Progenitor cell of endocrine pancreas (in vitro differentiated cells): ENCODE measurements around the gene SLC13A4. TPM values are rescaled to one million over a fixed set of nuclear protein-coding genes. Genes with fewer than 3 reads are reported as not detected.

Experiments used
- DNase-seq: peaks from one replicate; pipeline ENCODE4 v3.0.0; 2021; ENCODE audit warnings: low spot score; ENCODE audit not compliant: unreplicated experiment
- H3K27ac Mint-ChIP-seq: 2 replicates; pipeline ENCODE4 v1.8.0; 2021; ENCODE audit warnings: mild to moderate bottlenecking, moderate library complexity, mixed read lengths
- H3K27me3 Mint-ChIP-seq: 2 replicates; pipeline ENCODE4 v1.8.0; 2021; ENCODE audit warnings: mixed read lengths
- H3K36me3 Mint-ChIP-seq: 2 replicates; pipeline ENCODE4 v1.8.0; 2022; ENCODE audit warnings: mixed read lengths; ENCODE audit not compliant: insufficient read depth
- H3K4me1 Mint-ChIP-seq: 2 replicates; pipeline ENCODE4 v1.8.0; 2021; ENCODE audit warnings: low read depth, mixed read lengths
- H3K4me3 Mint-ChIP-seq: 2 replicates; pipeline ENCODE4 v1.8.0; 2021; ENCODE audit warnings: low read depth, mild to moderate bottlenecking, moderate library complexity, mixed read lengths
- H3K9me3 Mint-ChIP-seq: 2 replicates; pipeline ENCODE4 v1.8.0; 2021; ENCODE audit warnings: low read depth, mixed read lengths
- total RNA-seq: library from RNA; stranded (reverse); gene quantifications from 2 replicates; pipeline ENCODE4 v1.2.1, GENCODE V29; 2021
- TF ChIP-seq, protein P1 (sequence below): fragments of 200-600 bp; sonication (generic); IDR thresholded peaks from one replicate; pipeline ENCODE4 v1.5.0; 2021; ENCODE audit warnings: antibody characterized with exemption, mild to moderate bottlenecking; ENCODE audit not compliant: unreplicated experiment

SLC13A4 gene
- total RNA-seq, 1 donor from 2014 or later: 0.22 TPM

DNA sequence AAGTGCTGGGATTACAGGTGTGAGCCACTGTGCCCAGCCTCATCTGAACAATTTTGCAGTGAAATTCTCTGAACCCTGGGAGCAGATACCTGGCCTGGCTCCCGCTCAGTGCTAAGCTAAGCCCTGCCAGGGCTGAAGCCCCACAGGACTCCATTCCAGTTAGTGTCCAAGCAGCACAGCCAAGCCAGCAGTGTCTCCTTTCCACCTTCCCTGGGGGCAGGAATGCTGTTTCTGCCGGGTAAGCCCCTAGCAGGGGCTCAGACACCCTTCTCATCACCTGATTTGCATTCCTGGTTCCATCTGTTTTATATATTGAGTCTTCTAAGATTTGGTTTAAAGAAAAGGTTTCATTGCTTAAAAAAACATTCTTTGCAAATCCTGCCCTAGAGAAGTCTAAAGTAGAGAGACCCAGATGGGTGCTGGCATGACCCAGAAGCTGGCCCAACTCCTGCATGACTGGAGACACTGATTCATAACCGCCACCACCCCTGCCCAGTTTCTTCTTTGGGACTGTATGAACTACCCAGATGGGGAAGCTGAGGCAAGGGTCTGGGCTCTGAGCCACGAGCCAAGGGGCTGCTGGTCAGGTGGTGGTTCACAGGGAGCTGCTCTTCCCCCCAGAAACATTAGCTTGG lies 14.0 kb downstream of the SLC13A4 start:
- H3K27me3 Mint-ChIP-seq: peaks cover 3% of the 10 kb centered on the region
- H3K4me1 Mint-ChIP-seq: peaks cover under 1% of the 10 kb centered on the region
- H3K9me3 Mint-ChIP-seq: no peaks in the 10 kb centered on the region
- H3K27ac Mint-ChIP-seq: no peak overlapping the region
- H3K4me3 Mint-ChIP-seq: no peak overlapping the region
- no peak for DNase-seq
- TF ChIP-seq, protein P1, sequence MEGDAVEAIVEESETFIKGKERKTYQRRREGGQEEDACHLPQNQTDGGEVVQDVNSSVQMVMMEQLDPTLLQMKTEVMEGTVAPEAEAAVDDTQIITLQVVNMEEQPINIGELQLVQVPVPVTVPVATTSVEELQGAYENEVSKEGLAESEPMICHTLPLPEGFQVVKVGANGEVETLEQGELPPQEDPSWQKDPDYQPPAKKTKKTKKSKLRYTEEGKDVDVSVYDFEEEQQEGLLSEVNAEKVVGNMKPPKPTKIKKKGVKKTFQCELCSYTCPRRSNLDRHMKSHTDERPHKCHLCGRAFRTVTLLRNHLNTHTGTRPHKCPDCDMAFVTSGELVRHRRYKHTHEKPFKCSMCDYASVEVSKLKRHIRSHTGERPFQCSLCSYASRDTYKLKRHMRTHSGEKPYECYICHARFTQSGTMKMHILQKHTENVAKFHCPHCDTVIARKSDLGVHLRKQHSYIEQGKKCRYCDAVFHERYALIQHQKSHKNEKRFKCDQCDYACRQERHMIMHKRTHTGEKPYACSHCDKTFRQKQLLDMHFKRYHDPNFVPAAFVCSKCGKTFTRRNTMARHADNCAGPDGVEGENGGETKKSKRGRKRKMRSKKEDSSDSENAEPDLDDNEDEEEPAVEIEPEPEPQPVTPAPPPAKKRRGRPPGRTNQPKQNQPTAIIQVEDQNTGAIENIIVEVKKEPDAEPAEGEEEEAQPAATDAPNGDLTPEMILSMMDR: no peak
- no peaks in the 10 kb centered on the region for H3K36me3 Mint-ChIP-seq

DNA sequence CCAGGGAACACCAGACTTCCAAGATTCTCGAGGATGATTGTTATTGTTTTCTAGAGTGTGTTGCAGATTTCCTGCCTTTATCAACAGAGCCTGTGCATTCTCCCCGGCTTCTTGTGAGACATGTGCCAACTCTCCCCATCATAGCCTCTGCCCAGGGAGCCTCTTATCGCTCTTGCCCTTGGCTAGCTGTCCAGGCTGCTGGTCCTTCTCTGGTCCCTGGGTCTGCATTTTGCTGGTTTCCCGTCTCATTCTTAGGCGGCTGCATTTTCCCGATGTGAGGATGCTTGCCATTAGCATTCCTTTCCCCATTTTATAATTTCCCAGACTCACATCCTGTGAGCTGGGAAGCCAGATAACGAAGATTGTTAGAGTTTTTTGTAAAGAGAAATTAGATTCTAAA lies 15.2 kb downstream of the SLC13A4 start:
- H3K36me3 Mint-ChIP-seq: no peaks in the 10 kb centered on the region
- H3K27ac Mint-ChIP-seq: no peak overlapping the region
- DNase-seq: no peak
- H3K27me3 Mint-ChIP-seq: peaks cover 3% of the 10 kb centered on the region
- H3K9me3 Mint-ChIP-seq: no peaks in the 10 kb centered on the region
- no peak overlapping the region for H3K4me3 Mint-ChIP-seq
- no peaks in the 10 kb centered on the region for H3K4me1 Mint-ChIP-seq
- TF ChIP-seq, protein P1: no peak

GRCh38 chr7:135712182-135712782 lies 15.7 kb downstream of the SLC13A4 start:
- Mint-ChIP-seq H3K4me3 (no peak overlapping the region), H3K27ac (no peak overlapping the region), H3K9me3 (no peaks in the 10 kb centered on the region)

DNA sequence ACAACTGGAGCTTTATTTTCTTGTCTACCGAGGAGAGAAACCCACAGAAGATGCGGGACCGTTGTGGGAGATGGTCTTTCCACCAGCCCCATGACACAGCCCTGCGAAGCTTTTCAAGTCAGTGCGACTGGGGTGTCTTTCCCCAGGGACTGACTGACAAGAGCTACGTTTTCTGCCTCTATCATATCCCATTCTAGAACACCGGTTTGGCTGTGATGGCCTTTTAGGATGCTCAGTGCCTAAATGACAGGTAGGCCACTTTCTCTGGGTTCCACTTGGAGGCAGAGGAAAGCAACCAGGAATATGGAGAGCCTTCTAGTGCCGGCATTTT lies 16.9 kb downstream of the SLC13A4 start:
- Mint-ChIP-seq H3K27me3 (peaks cover 3% of the 10 kb centered on the region), H3K36me3 (no peaks in the 10 kb centered on the region), H3K4me1 (no peaks in the 10 kb centered on the region), H3K9me3 (no peaks in the 10 kb centered on the region), H3K4me3 (no peak overlapping the region), H3K27ac (no peak overlapping the region)
- no peak for DNase-seq
- TF ChIP-seq, protein P1: no peak

More at GRCh38 chr7:135712182-135712782, 15.7 kb downstream of the SLC13A4 start:
- Mint-ChIP-seq H3K4me1 (no peaks in the 10 kb centered on the region), H3K36me3 (no peaks in the 10 kb centered on the region), H3K27me3 (peaks cover 3% of the 10 kb centered on the region)
- TF ChIP-seq, protein P1: no peak
- DNase-seq: no peak

- Mint-ChIP-seq H3K36me3 (no peaks in the 10 kb centered on the region), H3K27me3 (peaks cover 3% of the 10 kb centered on the region), H3K4me1 (no peaks in the 10 kb centered on the region), H3K9me3 (no peaks in the 10 kb centered on the region), H3K27ac (no peak overlapping the region), H3K4me3 (no peak overlapping the region)
- DNase-seq: no peak
- TF ChIP-seq, protein P1: peak; percentile 67
These were observed 17.4 kb downstream of the SLC13A4 start for GRCh38 chr7:135710417-135711138.
